ENCODE results near the gene PLEKHD1.

DNA sequence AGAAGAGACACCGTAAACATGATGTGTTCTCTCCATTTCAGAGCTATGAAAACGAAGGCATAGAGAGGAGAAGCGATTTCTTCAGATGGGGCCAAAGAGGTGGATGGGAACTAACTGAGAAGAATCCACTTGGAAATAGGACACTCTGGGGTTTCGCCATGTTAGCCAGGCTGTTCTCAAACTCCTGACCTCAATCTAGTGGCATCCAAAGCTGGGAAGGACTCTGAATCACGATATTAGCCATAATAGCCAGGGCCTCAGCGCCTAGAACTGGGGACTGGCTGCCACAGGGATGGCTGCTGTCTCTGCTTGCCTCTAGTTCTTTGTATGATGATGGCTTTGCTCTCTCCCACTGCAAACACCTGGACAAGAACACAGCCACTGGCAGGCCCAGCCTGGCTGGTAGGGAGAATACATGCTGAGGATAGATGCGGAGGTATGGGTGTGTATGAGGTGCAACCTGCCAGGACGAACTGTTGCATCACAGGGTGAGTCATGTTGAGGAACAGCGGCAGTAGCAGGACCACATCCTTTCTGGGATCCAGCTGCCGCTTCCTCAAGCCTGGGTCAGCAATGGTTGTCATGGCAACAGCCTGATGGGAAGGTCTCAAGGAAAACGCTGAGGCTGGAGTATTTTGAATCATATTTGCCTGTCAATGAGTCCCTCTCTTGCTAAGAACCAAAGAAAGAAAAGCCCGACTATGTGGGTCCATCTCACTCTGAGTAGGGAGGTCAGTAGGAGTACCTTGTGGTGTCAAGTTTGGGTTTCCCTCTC, 59.0 kb downstream of the PLEKHD1 start:
- TF ChIP-seq CTCF (IDR thresholded peaks at IDR 0.05) (no peak), POLR2A (IDR thresholded peaks at IDR 0.05) (no peak)

All from ovary (tissue), 3 donors.